B cell (primary cell): ENCODE measurements around the gene E2F6. TPM values are rescaled to one million over a fixed set of nuclear protein-coding genes. Genes with fewer than 3 reads are reported as not detected.

Experiments used
- ATAC-seq: fragments of 200-7000 bp; cut with Tn5 transposase; one replicate; pipeline ENCODE4 v1.10.0; 2021; ENCODE audit warnings: low read depth, mild to moderate bottlenecking, moderate number of reproducible peaks, moderate library complexity
- CTCF ChIA-PET: fragments of 350-600 bp; sonication (Branson Sonifier 250); formaldehyde crosslinking; loops from one replicate; lab custom pipeline; 2021; ENCODE audit warnings: antibody characterized with exemption, inconsistent platforms; lab: Charles Lee
- POLR2A ChIA-PET: fragments of 350-600 bp; sonication (Branson Sonifier 250); formaldehyde crosslinking; loops from one replicate; lab custom pipeline; 2021; ENCODE audit warnings: antibody characterized with exemption; lab: Charles Lee
- DNase-seq: peaks from one replicate; pipeline ENCODE4 v3.0.0; 2013
- H2AFZ ChIP-seq: 2 replicates; pipeline ENCODE4 v1.6.1; 2012; ENCODE audit warnings: mild to moderate bottlenecking, low read depth, low read length; ENCODE audit not compliant: insufficient read depth, poor library complexity, severe bottlenecking
- H3K27ac ChIP-seq, 2 donors: 1 replicate in 1 of 2; 2 replicates in 1 of 2; pipeline ENCODE4 v1.5.1; 2012 to 2013; ENCODE audit warnings: low read length in 2 of 2, mild to moderate bottlenecking in 2 of 2, moderate library complexity in 1 of 2
- H3K27me3 ChIP-seq, 4 experiments: fragments of 200-600 bp in 1 of 4; sonication (generic) in 1 of 4; replicated peaks in 1 of 4; 1 replicate in 2 of 4; 2 replicates in 2 of 4; pipeline versions ENCODE4 v1.6.1 to v1.7.0; 2013 to 2016; ENCODE audit warnings: low read length in 3 of 4, mild to moderate bottlenecking in 2 of 4, mixed read lengths in 1 of 4, moderate library complexity in 1 of 4; ENCODE audit not compliant: insufficient read depth in 4 of 4, control insufficient read depth in 3 of 4; ENCODE audit errors: control extremely low read depth in 1 of 4
- H3K36me3 ChIP-seq, 2 experiments: replicated peaks in 1 of 2; 1 replicate in 1 of 2; 2 replicates in 1 of 2; pipeline versions ENCODE4 v1.6.1 to v1.7.1; 2013; ENCODE audit warnings: low read length in 1 of 2; ENCODE audit not compliant: insufficient read depth in 2 of 2, control insufficient read depth in 1 of 2; ENCODE audit errors: control extremely low read depth in 1 of 2, extremely low read depth in 1 of 2
- H3K4me1 ChIP-seq, 2 donors: fragments of 200-600 bp in 1 of 2; sonication (generic) in 1 of 2; 1 replicate in 1 of 2; 2 replicates in 1 of 2; pipeline versions ENCODE4 v1.5.1 to v1.6.1; 2013 to 2017; ENCODE audit warnings: low read length in 2 of 2; ENCODE audit not compliant: control insufficient read depth in 2 of 2, insufficient read depth in 2 of 2
- H3K4me2 ChIP-seq: replicated peaks from 2 replicates; pipeline ENCODE3; 2012; ENCODE audit warnings: mild to moderate bottlenecking, low read depth, low read length; ENCODE audit not compliant: poor library complexity, severe bottlenecking
- H3K4me3 ChIP-seq, 5 experiments: fragments of 200-600 bp in 1 of 5; sonication (generic) in 1 of 5; 1 replicate in 3 of 5; 2 replicates in 2 of 5; pipeline versions ENCODE4 v1.5.1 to v1.7.0; 2011 to 2016; ENCODE audit warnings: low read length in 4 of 5, mild to moderate bottlenecking in 4 of 5, low read depth in 2 of 5, control low read depth in 1 of 5, moderate library complexity in 1 of 5; ENCODE audit not compliant: insufficient read depth in 1 of 5; ENCODE audit errors: control extremely low read depth in 1 of 5, extremely low read depth in 1 of 5
- H3K79me2 ChIP-seq: fragments of 200-600 bp; sonication (generic); one replicate; pipeline ENCODE4 v1.6.0; 2016; ENCODE audit warnings: low read length; ENCODE audit not compliant: control insufficient read depth, insufficient read depth
- H3K9ac ChIP-seq: fragments of 200-600 bp; sonication (generic); 2 replicates; pipeline ENCODE4 v1.6.1; 2017; ENCODE audit warnings: mild to moderate bottlenecking, low read length, moderate library complexity
- H3K9me3 ChIP-seq, 3 donors: one replicate each; pipeline versions ENCODE4 v1.6.1 to v1.7.1; 2013; ENCODE audit warnings: low read length in 2 of 3; ENCODE audit not compliant: control insufficient read depth in 2 of 3, insufficient read depth in 1 of 3; ENCODE audit errors: control extremely low read depth in 1 of 3
- H4K20me1 ChIP-seq: 2 replicates; pipeline ENCODE4 v1.6.0; 2012; ENCODE audit warnings: mild to moderate bottlenecking, low read length; ENCODE audit not compliant: insufficient read depth, control insufficient read depth, poor library complexity, severe bottlenecking
- H3K27ac Mint-ChIP-seq: one replicate; pipeline ENCODE4 v1.8.0; 2021; ENCODE audit warnings: mixed read lengths
- H3K27me3 Mint-ChIP-seq: one replicate; pipeline ENCODE4 v1.8.0; 2021; ENCODE audit warnings: mixed read lengths
- H3K4me1 Mint-ChIP-seq: one replicate; pipeline ENCODE4 v1.8.0; 2021; ENCODE audit warnings: mixed read lengths
- H3K4me3 Mint-ChIP-seq: one replicate; pipeline ENCODE4 v1.8.0; 2021; ENCODE audit warnings: mixed read lengths
- H3K9me3 Mint-ChIP-seq: one replicate; pipeline ENCODE4 v1.8.0; 2022; ENCODE audit warnings: mixed read lengths; ENCODE audit not compliant: insufficient read depth
- EZH2 ChIP-seq: IDR thresholded peaks from 2 replicates; pipeline ENCODE4 v1.6.1; 2012; ENCODE audit warnings: borderline replicate concordance, low read depth, mild to moderate bottlenecking, moderate library complexity, low read length; ENCODE audit not compliant: insufficient read depth, poor library complexity, severe bottlenecking
- WGBS: methylation state at CpG from one replicate; pipeline ENCODE4 v1.1.5; 2013; ENCODE audit warnings: missing lambda C conversion rate; ENCODE audit not compliant: insufficient coverage; 5-methylcytosine and 5-hydroxymethylcytosine counted together
- intact Hi-C: fragments of 100-400 bp; cut with micrococcal nuclease; formaldehyde crosslinking; loops from one replicate; pipeline ENCODE4 v1.10.0; 2022
- polyA plus RNA-seq: library from polyadenylated mRNA; depleted of rRNA; stranded (reverse); fragments of >200 nt; gene quantifications from 2 replicates; pipeline ENCODE4 v1.2.3, GENCODE V29; 2012
- total RNA-seq, 2 donors: library from RNA; stranded (reverse); fragments of 120-200 nt in 1 of 2; gene quantifications; 1 replicate in 1 of 2; 2 replicates in 1 of 2; pipeline versions ENCODE4 v1.2.3 to v1.2.4, GENCODE V29; 2013 to 2022
- TF ChIP-seq, protein P1 (sequence below): fragments of 200-600 bp; IDR thresholded peaks from one replicate; pipeline ENCODE4 v1.8.0; 2022; ENCODE audit warnings: antibody characterized with exemption, mild to moderate bottlenecking

The E2F6 gene
- total and polyA plus RNA-seq, 2 donors (not counting 1 experiment from before 2014, with no cell fraction given) = 2.0 to 10.0 TPM

GRCh38 chr2:11419781-11420180 is 46.2 kb downstream of the E2F6 start:
- Mint-ChIP-seq H3K4me1 (no peaks in the 10 kb centered on the region), H3K9me3 (peaks cover 2% of the 10 kb centered on the region), H3K4me3 (no peak overlapping the region), H3K27me3 (no peaks in the 10 kb centered on the region), H3K27ac (no peak overlapping the region)
- CTCF ChIA-PET = no interaction called here
- no peak overlapping the region for H3K9ac ChIP-seq
- H3K9me3 ChIP-seq = peaks cover 1 to 10% (median 9%) of the 10 kb centered on the region in 3 donors
- intact Hi-C loops = no loop called here
- POLR2A ChIA-PET = no interaction called here
- no peak for TF ChIP-seq EZH2
- TF ChIP-seq, protein P1, sequence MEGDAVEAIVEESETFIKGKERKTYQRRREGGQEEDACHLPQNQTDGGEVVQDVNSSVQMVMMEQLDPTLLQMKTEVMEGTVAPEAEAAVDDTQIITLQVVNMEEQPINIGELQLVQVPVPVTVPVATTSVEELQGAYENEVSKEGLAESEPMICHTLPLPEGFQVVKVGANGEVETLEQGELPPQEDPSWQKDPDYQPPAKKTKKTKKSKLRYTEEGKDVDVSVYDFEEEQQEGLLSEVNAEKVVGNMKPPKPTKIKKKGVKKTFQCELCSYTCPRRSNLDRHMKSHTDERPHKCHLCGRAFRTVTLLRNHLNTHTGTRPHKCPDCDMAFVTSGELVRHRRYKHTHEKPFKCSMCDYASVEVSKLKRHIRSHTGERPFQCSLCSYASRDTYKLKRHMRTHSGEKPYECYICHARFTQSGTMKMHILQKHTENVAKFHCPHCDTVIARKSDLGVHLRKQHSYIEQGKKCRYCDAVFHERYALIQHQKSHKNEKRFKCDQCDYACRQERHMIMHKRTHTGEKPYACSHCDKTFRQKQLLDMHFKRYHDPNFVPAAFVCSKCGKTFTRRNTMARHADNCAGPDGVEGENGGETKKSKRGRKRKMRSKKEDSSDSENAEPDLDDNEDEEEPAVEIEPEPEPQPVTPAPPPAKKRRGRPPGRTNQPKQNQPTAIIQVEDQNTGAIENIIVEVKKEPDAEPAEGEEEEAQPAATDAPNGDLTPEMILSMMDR = no peak
- H3K4me3 ChIP-seq = no peak overlapping the region
- 100% methylated on average over 4 of the region's 8 CpGs for WGBS
- no peak for DNase-seq
- no peak overlapping the region for H3K4me2 ChIP-seq
- no peaks in the 10 kb centered on the region for H3K27me3 ChIP-seq
- no peak for ATAC-seq
- no peaks in the 10 kb centered on the region for H3K36me3 ChIP-seq
- no peak overlapping the region for H3K27ac ChIP-seq
- H3K79me2 ChIP-seq = no peaks in the 10 kb centered on the region
- H2AFZ ChIP-seq = no peak overlapping the region
- no peaks in the 10 kb centered on the region for H3K4me1 ChIP-seq
- H4K20me1 ChIP-seq = no peaks in the 10 kb centered on the region

DNA sequence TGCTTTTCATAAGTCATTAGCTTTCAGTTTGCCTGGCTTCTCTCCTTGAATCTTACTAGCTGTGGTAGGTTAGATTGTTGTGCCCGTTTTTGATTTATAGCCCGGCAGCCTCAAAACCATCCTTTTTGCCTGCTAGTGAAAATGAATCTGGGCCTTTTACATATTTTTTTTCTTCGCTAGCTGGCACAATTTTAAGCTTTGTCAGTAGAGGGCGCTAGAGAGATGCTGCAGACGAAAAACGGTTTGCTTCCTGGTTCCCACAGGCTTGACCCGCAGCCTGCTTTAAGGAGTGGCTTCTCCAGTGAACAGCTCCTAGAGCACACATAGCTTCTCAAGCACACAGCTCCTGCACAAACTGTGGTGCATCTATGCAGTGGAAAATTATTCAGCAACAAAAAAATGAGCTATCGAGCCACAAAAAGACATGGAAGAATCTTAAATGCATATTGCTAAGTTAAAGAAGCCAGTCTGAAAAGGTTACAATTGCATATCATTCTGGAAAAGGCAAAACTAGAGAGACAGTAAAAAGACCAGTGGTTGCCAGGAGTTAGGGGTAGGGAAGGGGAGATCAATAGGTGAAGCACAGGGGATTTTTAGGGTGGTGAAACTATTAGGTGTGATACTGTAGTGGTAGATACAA is 47.9 kb downstream of the E2F6 start:
- POLR2A ChIA-PET = no interaction called here
- CTCF ChIA-PET = interaction anchor here (0.6 to 1.2 kb wide), 4 partner anchors 11 to 285 kb away, joined by 3 read pairs; a partner anchor contains a TSS

More for the DNA sequence above, 47.9 kb downstream of the E2F6 start:
- H3K4me2 ChIP-seq = no peak overlapping the region
- H3K4me3 ChIP-seq = no peak overlapping the region
- H3K36me3 ChIP-seq = no peaks in the 10 kb centered on the region
- peaks cover 4% of the 10 kb centered on the region for H3K27me3 Mint-ChIP-seq
- TF ChIP-seq, protein P1 = no peak
- no peak for TF ChIP-seq EZH2
- H3K27ac ChIP-seq = no peak overlapping the region
- H3K4me1 ChIP-seq = no peaks in the 10 kb centered on the region
- no peak overlapping the region for H3K9ac ChIP-seq
- 60% methylated on average over 8 of the region's 8 CpGs for WGBS
- no peaks in the 10 kb centered on the region for H4K20me1 ChIP-seq
- H3K27ac Mint-ChIP-seq = no peak overlapping the region
- DNase-seq = no peak
- intact Hi-C loops = no loop called here
- ATAC-seq = no peak
- H3K9me3 Mint-ChIP-seq = peaks cover 2% of the 10 kb centered on the region
- peaks cover 0 to 5% (median 0%) of the 10 kb centered on the region in 4 experiments for H3K27me3 ChIP-seq
- no peak overlapping the region for H3K4me3 Mint-ChIP-seq
- H3K9me3 ChIP-seq = peaks cover 1 to 10% (median 9%) of the 10 kb centered on the region in 3 donors
- no peak overlapping the region for H2AFZ ChIP-seq
- no peaks in the 10 kb centered on the region for H3K4me1 Mint-ChIP-seq
- H3K79me2 ChIP-seq = no peaks in the 10 kb centered on the region
